Tibial nerve (tissue), 4 donors: ENCODE data around the gene GAP43. TPM values are rescaled to one million over a fixed set of nuclear protein-coding genes. Genes with fewer than 3 reads are reported as not detected.

Source experiments
- DNase-seq, 2 donors: peaks; one replicate each; pipeline ENCODE4 v3.0.0-alpha.2; 2019; ENCODE audit warnings: low spot score in 2 of 2
- H3K27ac ChIP-seq, 4 donors: fragments of 200-600 bp; sonication (generic) in 3 of 4; one replicate each; pipeline ENCODE4 v1.5.1; 2017 to 2019; ENCODE audit warnings: mild to moderate bottlenecking in 1 of 4
- H3K27me3 ChIP-seq, 2 donors: fragments of 200-600 bp; sonication (generic) in 1 of 2; one replicate each; pipeline versions ENCODE4 v1.5.1 to v1.6.0; 2017 to 2019
- H3K36me3 ChIP-seq, 3 donors: fragments of 200-600 bp; sonication (generic); one replicate each; pipeline ENCODE4 v1.5.1; 2018 to 2019
- H3K4me1 ChIP-seq, 4 donors: fragments of 200-600 bp; sonication (generic) in 3 of 4; one replicate each; pipeline ENCODE4 v1.5.1; 2017 to 2019
- H3K4me3 ChIP-seq, 4 donors: fragments of 200-600 bp; sonication (generic) in 3 of 4; one replicate each; pipeline ENCODE4 v1.5.1; 2017 to 2019; ENCODE audit warnings: mild to moderate bottlenecking in 1 of 4, moderate library complexity in 1 of 4
- H3K9me3 ChIP-seq, 4 donors: fragments of 200-600 bp; sonication (generic) in 3 of 4; one replicate each; pipeline ENCODE4 v1.5.1; 2017 to 2019
- EP300 ChIP-seq, 2 donors: sonication (generic); formaldehyde crosslinking; IDR thresholded peaks; one replicate each; pipeline ENCODE4 v1.6.1; 2017; ENCODE audit warnings: antibody characterized with exemption in 2 of 2, mild to moderate bottlenecking in 1 of 2
- POLR2A ChIP-seq, 2 donors: fragments of 450-650 bp; IDR thresholded peaks; one replicate each; pipeline ENCODE4 v1.6.1; 2017; ENCODE audit warnings: antibody characterized with exemption in 2 of 2, mild to moderate bottlenecking in 2 of 2, moderate library complexity in 2 of 2
- WGBS, 2 donors: methylation state at CpG; one replicate each; pipeline ENCODE4 v1.1.5; 2018; 5-methylcytosine and 5-hydroxymethylcytosine counted together
- total RNA-seq, 4 donors: library from RNA; depleted of rRNA; stranded (reverse); fragments of >200 nt; gene quantifications; one replicate each; pipeline ENCODE4 v1.1.0, GENCODE V29; 2016
- TF ChIP-seq, protein P1 (sequence below), 5 experiments: fragments of 200-600 bp in 3 of 5; fragments of 450-650 bp in 2 of 5; sonication (generic) in 3 of 5; IDR thresholded peaks; one replicate each; pipeline ENCODE4 v1.5.1; 2016 to 2019; ENCODE audit warnings: antibody characterized with exemption in 5 of 5, mild to moderate bottlenecking in 3 of 5, moderate library complexity in 2 of 5

Gene GAP43
- total RNA-seq, 4 donors from 2014 or later: 2.4 to 15.3 (median 6.0) TPM

DNA sequence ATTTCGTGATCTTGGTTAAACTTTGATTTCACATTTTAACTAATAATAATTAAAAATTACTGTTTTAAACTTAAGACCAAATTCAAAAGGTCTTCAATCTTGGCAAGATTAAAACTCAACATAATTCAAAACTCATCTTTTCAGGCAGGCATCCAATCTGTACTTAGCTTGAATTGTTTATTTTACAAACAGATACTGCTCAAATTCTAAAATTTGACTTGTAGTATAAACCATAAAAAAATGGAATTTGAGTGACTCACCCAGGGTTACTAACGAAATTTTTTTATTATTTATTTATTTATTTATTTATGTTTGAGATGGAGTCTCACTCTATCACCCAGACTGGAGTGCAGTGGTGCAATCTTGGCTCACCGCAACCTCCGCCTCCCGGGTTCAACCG is 64.4 kb downstream of the GAP43 start:
- no peak overlapping the region for H3K4me3 ChIP-seq
- TF ChIP-seq POLR2A (IDR thresholded peaks at IDR 0.05) (no peak), EP300 (IDR thresholded peaks at IDR 0.05) (no peak)
- TF ChIP-seq, protein P1, sequence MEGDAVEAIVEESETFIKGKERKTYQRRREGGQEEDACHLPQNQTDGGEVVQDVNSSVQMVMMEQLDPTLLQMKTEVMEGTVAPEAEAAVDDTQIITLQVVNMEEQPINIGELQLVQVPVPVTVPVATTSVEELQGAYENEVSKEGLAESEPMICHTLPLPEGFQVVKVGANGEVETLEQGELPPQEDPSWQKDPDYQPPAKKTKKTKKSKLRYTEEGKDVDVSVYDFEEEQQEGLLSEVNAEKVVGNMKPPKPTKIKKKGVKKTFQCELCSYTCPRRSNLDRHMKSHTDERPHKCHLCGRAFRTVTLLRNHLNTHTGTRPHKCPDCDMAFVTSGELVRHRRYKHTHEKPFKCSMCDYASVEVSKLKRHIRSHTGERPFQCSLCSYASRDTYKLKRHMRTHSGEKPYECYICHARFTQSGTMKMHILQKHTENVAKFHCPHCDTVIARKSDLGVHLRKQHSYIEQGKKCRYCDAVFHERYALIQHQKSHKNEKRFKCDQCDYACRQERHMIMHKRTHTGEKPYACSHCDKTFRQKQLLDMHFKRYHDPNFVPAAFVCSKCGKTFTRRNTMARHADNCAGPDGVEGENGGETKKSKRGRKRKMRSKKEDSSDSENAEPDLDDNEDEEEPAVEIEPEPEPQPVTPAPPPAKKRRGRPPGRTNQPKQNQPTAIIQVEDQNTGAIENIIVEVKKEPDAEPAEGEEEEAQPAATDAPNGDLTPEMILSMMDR (IDR thresholded peaks at IDR 0.05): no peak
- no peaks in the 10 kb centered on the region for H3K27me3 ChIP-seq
- 81 to 89% methylated on average over 6 of the region's 6 CpGs for WGBS, 2 donors
- H3K9me3 ChIP-seq: no peaks in the 10 kb centered on the region
- no peaks in the 10 kb centered on the region for H3K36me3 ChIP-seq
- peaks cover 0 to 8% (median 2%) of the 10 kb centered on the region in 4 donors for H3K4me1 ChIP-seq
- H3K27ac ChIP-seq: no peak overlapping the region
- DNase-seq: no peak

- 89 to 93% methylated on average over 7 of the region's 7 CpGs for WGBS, 2 donors
- no peak overlapping the region for H3K4me3 ChIP-seq
- no peak for DNase-seq
- H3K9me3 ChIP-seq: no peaks in the 10 kb centered on the region
- peaks cover 0 to 15% (median 2%) of the 10 kb centered on the region in 4 donors for H3K4me1 ChIP-seq
- no peak overlapping the region for H3K27ac ChIP-seq
- H3K36me3 ChIP-seq: no peaks in the 10 kb centered on the region
- H3K27me3 ChIP-seq: no peaks in the 10 kb centered on the region
- TF ChIP-seq, protein P1 (IDR thresholded peaks at IDR 0.05): no peak
- no peak for TF ChIP-seq POLR2A (IDR thresholded peaks at IDR 0.05)
- no peak for TF ChIP-seq EP300 (IDR thresholded peaks at IDR 0.05)
These were observed 65.1 kb downstream of the GAP43 start for GRCh38 chr3:115688418-115688817.

- Histone ChIP-seq H3K4me3 (no peak overlapping the region), H3K4me1 (peaks cover 0 to 15% (median 2%) of the 10 kb centered on the region in 4 donors), H3K9me3 (no peaks in the 10 kb centered on the region), H3K36me3 (no peaks in the 10 kb centered on the region), H3K27me3 (no peaks in the 10 kb centered on the region), H3K27ac (no peak overlapping the region)
- WGBS, 2 donors: 80 to 85% methylated on average over 5 of the region's 5 CpGs
- TF ChIP-seq, protein P1 (IDR thresholded peaks at IDR 0.05): no peak
- TF ChIP-seq POLR2A (IDR thresholded peaks at IDR 0.05) (no peak), EP300 (IDR thresholded peaks at IDR 0.05) (no peak)
- DNase-seq: no peak
These were observed 66.6 kb downstream of the GAP43 start for GRCh38 chr3:115689928-115690327.

- 63 to 69% methylated on average over 4 of the region's 4 CpGs for WGBS, 2 donors
- TF ChIP-seq POLR2A (IDR thresholded peaks at IDR 0.05) (no peak), EP300 (IDR thresholded peaks at IDR 0.05) (no peak)
- TF ChIP-seq, protein P1 (IDR thresholded peaks at IDR 0.05): no peak
- no peak overlapping the region for H3K27ac ChIP-seq
- H3K9me3 ChIP-seq: no peaks in the 10 kb centered on the region
- H3K4me3 ChIP-seq: no peak overlapping the region
- no peaks in the 10 kb centered on the region for H3K36me3 ChIP-seq
- no peak for DNase-seq
- no peaks in the 10 kb centered on the region for H3K27me3 ChIP-seq
- peaks cover 0 to 15% (median 2%) of the 10 kb centered on the region in 4 donors for H3K4me1 ChIP-seq
These were observed 68.7 kb downstream of the GAP43 start for GRCh38 chr3:115691964-115692363.

GRCh38 chr3:115692887-115693524 is 69.7 kb downstream of the GAP43 start:
- WGBS, 2 donors: 15 to 18% methylated on average over 8 of the region's 8 CpGs
- no peaks in the 10 kb centered on the region for H3K9me3 ChIP-seq
- H3K27me3 ChIP-seq: no peaks in the 10 kb centered on the region
- H3K4me1 ChIP-seq: peaks cover 0 to 15% (median 2%) of the 10 kb centered on the region in 4 donors
- TF ChIP-seq EP300 (IDR thresholded peaks at IDR 0.05) (peak in 1 of 2 donors; percentile 52), POLR2A (IDR thresholded peaks at IDR 0.05) (no peak)
- TF ChIP-seq, protein P1 (IDR thresholded peaks at IDR 0.05): peak; percentile 73 to 91 (median 76)
- H3K4me3 ChIP-seq: no peak overlapping the region
- peak overlapping the region in 2 of 4 donors; percentile 53 to 58 for H3K27ac ChIP-seq
- no peaks in the 10 kb centered on the region for H3K36me3 ChIP-seq
- DNase-seq: peak; percentile 51 to 87
